WERI-Rb-1 (cell line): Measurements from ENCODE around the gene AJAP1.
A peak's percentile ranks its signal among the peaks of the same experiment; 100 is the strongest.

Experiments used
- DNase-seq: peaks from one replicate; pipeline ENCODE4 v3.0.0-alpha.2; 2020
- H3K27ac ChIP-seq: fragments of 250-450 bp; sonication (Bioruptor Pico); 2 replicates; pipeline ENCODE4 v1.5.1; 2020; ENCODE audit warnings: mild to moderate bottlenecking, moderate library complexity
- H3K27me3 ChIP-seq: fragments of 250-450 bp; sonication (Bioruptor Pico); 2 replicates; pipeline ENCODE4 v1.5.1; 2021; ENCODE audit warnings: mild to moderate bottlenecking, low read depth, moderate library complexity; ENCODE audit not compliant: insufficient read depth, severe bottlenecking
- H3K36me3 ChIP-seq: fragments of 250-450 bp; sonication (Bioruptor Pico); 2 replicates; pipeline ENCODE4 v1.5.1; 2020; ENCODE audit warnings: mild to moderate bottlenecking, moderate library complexity
- H3K4me3 ChIP-seq: 2 replicates; pipeline ENCODE4 v1.5.1; 2011; ENCODE audit warnings: low read depth, mild to moderate bottlenecking, control low read depth, low read length
- H3K9me3 ChIP-seq: fragments of 250-450 bp; sonication (Bioruptor Pico); 2 replicates; pipeline ENCODE4 v1.5.1; 2021; ENCODE audit warnings: mild to moderate bottlenecking, moderate library complexity; ENCODE audit not compliant: severe bottlenecking
- CTCF ChIP-seq: IDR thresholded peaks from 2 replicates; pipeline ENCODE4 v1.5.1; 2011; ENCODE audit warnings: low read depth, mild to moderate bottlenecking, control low read depth, inconsistent platforms, low read length

Gene AJAP1

DNA sequence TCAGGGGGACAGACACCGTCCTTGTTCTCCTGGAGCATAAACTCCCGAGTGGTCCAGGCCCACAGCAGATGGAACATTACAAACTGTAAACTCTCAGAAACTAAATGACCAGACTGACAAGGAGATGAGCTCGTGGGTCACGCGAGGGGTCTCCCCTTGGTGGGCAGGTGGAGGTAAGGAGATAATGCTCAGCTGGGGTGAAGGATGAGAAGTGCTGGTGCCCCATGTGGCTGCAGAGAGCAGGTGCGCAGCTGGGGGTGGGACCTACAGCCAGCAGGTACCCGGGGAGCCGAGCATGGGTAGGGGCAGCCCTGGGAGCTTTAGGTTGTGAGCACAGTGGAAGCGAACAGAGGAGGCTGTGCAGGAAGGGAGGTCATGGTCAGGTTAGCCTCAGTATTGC lies 40.1 kb downstream of the AJAP1 start:
- peak; percentile 31 for DNase-seq
- no peaks in the 10 kb centered on the region for H3K27me3 ChIP-seq
- peak; percentile 63 for TF ChIP-seq CTCF
- no peaks in the 10 kb centered on the region for H3K36me3 ChIP-seq
- H3K9me3 ChIP-seq: no peaks in the 10 kb centered on the region
- H3K4me3 ChIP-seq: no peak overlapping the region
- H3K27ac ChIP-seq: no peak overlapping the region

GRCh38 chr1:4695241-4695640 lies 40.8 kb downstream of the AJAP1 start:
- TF ChIP-seq CTCF: no peak
- Histone ChIP-seq H3K36me3 (no peaks in the 10 kb centered on the region), H3K9me3 (no peaks in the 10 kb centered on the region), H3K27ac (no peak overlapping the region), H3K27me3 (no peaks in the 10 kb centered on the region), H3K4me3 (no peak overlapping the region)
- no peak for DNase-seq

DNA sequence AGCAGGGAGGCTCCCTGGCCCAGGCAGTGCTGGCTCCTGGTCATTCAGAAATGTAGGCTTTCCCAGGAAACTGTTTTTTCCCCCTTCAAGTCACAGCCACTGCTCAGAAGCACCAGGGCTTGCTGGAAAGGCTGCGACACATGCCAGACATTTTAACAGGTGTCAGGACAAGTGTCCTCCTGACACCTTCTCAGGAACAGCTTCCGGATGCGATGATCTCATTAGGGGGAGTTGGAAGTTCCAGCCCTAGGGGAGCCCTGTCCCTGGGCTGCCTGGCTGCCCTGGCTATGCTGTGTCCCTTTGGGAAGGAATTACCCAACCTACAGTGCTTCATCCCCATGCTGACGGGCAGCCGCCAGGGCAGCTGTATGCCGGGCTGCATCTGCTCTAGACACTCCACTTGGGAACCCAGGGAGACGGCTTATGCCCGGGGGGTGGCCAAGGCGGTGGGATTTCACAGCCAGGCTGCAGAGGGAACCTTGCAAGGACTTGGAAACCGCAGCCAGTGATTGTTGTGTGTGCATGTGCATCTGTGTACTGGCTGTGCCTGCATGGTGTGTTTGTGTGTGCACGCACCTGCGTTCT lies 41.8 kb downstream of the AJAP1 start:
- H3K27ac ChIP-seq: no peak overlapping the region
- H3K27me3 ChIP-seq: no peaks in the 10 kb centered on the region
- no peak for TF ChIP-seq CTCF
- DNase-seq: peak; percentile 53
- H3K4me3 ChIP-seq: no peak overlapping the region
- H3K9me3 ChIP-seq: no peaks in the 10 kb centered on the region
- H3K36me3 ChIP-seq: no peaks in the 10 kb centered on the region

- TF ChIP-seq CTCF: no peak
- Histone ChIP-seq H3K9me3 (no peaks in the 10 kb centered on the region), H3K36me3 (no peaks in the 10 kb centered on the region), H3K27ac (no peak overlapping the region), H3K4me3 (no peak overlapping the region), H3K27me3 (no peaks in the 10 kb centered on the region)
- no peak for DNase-seq
These were observed 42.3 kb downstream of the AJAP1 start for GRCh38 chr1:4696753-4697152.

DNA sequence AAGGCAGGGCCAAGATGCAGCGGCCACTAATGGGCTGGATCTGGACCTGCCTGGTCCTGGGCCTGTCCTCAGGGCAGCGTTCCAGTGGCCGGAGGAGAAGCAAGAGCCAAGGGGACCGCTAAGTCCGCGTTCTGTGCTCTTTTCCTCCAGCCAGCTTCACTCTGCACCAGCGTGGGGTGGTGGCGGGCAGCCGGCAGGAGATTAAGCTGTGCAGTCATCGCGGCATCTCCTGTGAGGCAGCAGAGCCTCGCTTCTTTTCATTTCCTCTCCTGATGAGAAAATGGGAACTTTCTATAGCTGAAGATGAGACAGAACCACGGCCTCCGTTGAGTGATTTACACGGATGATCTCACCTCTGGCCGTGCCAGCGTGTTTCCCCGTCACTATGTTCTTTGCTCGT lies 43.4 kb downstream of the AJAP1 start:
- no peak for TF ChIP-seq CTCF
- no peak overlapping the region for H3K4me3 ChIP-seq
- no peak for DNase-seq
- H3K36me3 ChIP-seq: no peaks in the 10 kb centered on the region
- no peaks in the 10 kb centered on the region for H3K27me3 ChIP-seq
- H3K9me3 ChIP-seq: no peaks in the 10 kb centered on the region
- H3K27ac ChIP-seq: no peak overlapping the region

DNA sequence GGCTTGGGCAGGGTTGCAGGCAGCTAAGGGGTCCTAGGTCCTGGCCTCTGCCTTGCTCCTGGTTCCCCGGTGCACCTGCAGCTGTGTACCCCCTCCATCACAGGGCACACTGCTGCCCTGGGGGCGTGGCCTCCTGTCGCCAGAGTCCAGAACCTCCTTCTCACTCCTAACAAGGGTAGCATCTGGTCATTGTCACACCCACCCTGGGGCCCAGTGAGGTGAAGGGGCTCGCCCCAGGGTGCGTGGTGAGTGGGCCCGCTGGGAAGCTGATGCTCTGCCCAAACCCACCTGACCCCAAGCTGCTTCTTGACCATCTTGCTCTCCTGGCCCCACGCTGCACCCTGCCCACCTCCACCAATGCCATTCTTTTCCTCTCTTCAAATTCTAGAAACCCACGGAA lies 44.5 kb downstream of the AJAP1 start:
- Histone ChIP-seq H3K9me3 (no peaks in the 10 kb centered on the region), H3K4me3 (no peak overlapping the region), H3K36me3 (no peaks in the 10 kb centered on the region), H3K27ac (no peak overlapping the region), H3K27me3 (no peaks in the 10 kb centered on the region)
- DNase-seq: no peak
- TF ChIP-seq CTCF: no peak
